ENCODE results near the gene KAZN.

KAZN gene

DNA sequence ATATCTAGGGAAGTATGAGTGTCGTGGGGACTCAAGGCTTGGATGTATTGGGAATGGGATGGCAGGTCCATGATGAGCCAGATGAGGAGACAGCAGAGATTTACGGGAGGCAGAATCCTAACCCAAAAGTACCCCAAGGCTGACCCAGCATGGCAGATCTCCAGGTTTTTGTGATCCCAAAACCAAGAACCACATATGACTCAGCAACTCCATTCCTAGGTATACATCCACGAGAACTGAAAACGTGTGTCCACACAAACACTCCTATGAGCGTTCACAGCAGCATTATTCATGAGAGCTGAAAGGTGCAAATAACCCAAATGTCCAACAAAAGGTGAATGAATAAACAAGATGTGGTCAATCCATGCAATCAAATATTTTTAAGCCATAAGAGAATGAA, 201.5 kb downstream of the KAZN start:
- DNase-seq (ENCODE audit: low spot score): no peak

DNA sequence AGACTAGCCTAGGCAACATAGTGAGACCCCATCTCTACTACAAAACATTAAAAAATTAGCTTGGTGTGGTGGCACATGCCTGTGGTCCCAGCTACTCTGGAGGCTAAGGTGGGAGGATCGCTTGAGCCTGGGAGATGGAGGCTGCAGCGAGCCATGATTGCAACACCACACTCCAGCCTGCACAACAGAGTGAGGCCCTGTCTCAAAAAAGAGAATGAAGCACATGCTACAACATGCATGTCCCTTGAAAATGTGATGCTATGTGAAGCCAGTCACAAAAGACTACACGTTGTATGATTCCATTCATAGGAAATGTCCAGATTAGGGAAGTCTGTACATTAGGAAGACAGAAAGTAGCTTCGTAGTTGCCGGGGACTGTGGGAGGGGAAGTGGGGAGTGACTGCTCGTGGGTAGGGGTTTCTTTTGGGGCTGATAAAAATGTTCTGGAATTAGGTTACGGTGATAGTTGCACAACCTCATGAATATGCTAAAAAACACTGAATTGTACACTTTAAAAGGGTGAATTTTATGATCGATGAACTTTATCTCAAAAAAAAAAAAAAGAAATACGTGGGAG, 202.1 kb downstream of the KAZN start:
- no peak for DNase-seq (ENCODE audit: low spot score)

GRCh38 chr1:14803002-14803789, 204.7 kb downstream of the KAZN start:
- DNase-seq (ENCODE audit: low spot score): no peak

GRCh38 chr1:14804626-14805025, 206.1 kb downstream of the KAZN start:
- no peak for DNase-seq (ENCODE audit: low spot score)

DNA sequence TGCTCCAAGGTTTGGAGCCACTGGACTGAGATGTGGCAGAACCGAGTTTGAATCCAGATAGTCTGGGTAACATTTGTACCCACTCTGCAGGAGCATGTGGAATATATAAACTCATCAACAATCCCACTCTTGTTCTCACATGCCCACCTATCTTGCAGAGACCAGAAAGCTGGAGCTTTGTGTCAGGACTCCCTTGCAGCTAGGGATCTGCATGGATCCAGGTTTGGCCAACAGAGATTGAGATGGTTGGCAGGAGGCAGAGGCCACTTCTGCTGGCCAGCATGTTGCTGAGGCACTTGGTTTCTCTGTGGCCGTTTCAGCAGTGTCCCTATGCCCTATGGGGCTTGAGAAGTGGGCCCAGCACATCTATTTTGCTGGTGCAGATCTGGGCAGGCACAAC, 208.3 kb downstream of the KAZN start:
- no peak for DNase-seq (ENCODE audit: low spot score)

- no peak for DNase-seq (ENCODE audit: low spot score)
Observed at GRCh38 chr1:14808768-14809167, 210.3 kb downstream of the KAZN start.

- no peak for DNase-seq (ENCODE audit: low spot score)
Observed at GRCh38 chr1:14809191-14809981, 210.9 kb downstream of the KAZN start.

- no peak for DNase-seq (ENCODE audit: low spot score)
Observed at GRCh38 chr1:14810595-14811361, 212.3 kb downstream of the KAZN start.

DNA sequence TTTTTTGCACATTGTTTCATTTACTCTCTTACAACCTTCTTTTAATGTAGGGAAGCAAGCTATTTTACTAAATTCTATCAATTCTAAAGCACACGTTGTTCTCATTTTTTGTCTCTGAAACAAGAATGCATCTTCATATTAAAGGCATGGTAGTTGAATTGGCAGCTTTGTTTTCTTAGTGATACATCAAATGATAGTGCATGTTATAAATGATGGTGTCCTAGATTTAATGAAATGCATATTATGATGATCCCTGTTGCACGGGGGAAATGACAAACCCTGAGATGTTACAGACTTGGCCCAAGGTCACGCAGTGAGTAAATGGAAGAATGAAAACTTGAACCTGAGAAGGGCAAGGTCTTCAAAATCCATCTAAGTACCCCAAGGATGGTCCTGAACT, 213.1 kb downstream of the KAZN start:
- no peak for DNase-seq (ENCODE audit: low spot score)

DNA sequence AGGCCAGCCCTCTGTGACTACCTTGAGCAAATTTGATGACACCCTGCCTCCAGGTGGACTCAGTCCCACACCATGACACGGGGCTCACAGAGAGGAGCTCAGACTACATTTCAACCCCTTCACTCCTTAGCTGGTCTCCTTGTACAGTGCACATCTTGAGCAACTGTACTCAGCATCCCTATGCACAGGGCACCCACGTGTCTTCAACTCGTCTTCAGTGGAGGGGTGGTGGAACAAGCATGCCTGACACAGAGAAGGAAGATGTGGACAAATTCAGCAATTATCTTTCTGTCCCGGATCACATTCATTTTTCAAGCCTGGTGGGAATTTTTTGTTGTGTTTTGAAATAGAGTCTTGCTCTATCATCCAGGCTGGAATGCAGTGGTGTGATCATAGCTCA, 213.7 kb downstream of the KAZN start:
- no peak for DNase-seq (ENCODE audit: low spot score)

DNA sequence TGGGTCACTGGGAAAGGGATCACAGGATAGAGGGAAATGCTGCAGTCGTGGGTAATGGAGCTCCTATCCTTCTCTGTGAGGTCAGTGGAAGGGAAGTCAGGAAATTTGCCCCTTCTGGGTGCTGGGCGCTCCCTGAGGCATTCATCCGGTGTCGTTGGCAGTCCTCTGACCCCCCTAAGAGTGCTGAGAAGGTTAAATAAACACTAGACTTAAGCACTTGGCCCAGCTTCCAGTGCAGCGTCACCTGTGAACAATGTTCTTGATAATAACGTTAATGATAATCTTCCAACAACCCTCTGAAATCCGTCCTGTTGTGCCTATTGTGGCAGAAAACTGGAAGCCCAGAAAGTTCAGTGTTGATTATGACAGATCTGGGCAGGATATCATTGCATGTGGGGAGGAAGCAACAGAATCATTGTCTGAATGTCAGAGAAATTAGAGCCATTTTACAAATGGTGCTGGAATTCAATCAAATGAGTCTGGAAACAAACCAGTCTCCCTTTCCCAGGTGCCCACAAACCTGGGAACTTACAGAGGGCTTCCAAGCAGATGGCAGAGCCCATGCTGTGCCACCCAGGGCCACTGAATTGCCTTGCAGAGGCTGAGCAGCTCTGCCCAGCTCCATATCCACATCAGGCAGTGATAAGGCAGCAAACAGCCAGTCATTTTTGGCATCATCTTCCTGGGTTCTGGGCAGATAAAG, 216.8 kb downstream of the KAZN start:
- DNase-seq (ENCODE audit: low spot score): no peak

- DNase-seq (ENCODE audit: low spot score): no peak
Observed at GRCh38 chr1:14817223-14818170, 219.0 kb downstream of the KAZN start.

DNA sequence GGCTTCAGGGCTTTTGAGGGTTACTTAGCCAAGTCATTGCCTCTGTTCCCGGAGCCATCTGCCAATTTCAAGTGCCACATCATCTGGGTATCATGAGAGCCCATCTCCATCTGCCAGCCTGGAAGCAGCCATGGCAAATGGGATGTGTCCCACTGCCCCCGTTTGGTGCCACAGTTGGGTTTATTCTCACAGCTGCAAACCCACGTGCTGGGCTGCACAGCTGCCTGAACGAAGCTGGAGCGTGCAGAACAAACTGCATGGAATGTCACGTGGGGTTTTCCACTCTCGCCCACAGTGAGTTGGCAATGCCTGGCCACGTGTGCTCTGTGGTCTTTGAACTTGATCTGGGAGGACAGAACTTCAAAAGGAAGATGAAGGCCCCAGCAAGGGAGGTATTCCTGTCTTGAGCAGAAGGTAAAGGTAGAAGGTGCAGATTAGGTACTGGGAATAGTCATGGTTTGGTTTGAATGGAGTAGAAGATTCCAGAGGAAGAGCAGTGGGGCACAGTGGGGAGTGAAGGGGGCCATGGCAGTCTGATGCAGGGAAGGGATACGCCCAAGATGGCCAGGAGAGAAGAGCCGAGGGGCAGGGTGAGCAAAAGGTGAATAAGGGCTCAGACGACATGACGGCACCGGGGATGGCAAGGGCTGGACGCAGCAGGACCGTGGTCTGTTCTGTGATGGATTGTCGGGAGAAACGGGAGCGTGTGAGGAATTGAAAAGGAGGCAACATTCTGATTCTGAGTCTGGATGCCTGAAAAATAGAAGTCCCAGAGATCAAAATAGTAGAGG, 222.0 kb downstream of the KAZN start:
- DNase-seq (ENCODE audit: low spot score): no peak

DNA sequence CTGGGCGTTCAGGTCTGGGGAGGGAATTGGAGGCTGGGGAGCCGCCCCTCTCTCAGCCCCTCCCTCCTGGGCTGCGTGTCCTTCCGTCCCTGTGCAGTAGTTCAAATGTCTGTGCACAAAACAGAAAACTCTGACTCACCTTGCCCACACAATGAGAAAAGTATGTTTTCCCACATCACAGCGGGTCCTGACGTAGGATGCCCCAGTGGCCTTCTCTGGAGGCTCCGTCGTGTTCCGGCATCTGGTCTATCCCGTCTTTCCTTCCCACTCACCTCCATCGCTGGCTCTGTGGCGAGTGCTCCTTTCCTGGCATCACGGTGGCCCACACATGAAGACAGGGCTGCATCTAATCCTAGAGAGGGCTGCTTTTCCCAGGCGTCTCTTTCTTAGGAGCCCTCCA, 224.0 kb downstream of the KAZN start:
- DNase-seq (ENCODE audit: low spot score): no peak

GRCh38 chr1:14822996-14823395, 224.5 kb downstream of the KAZN start:
- no peak for DNase-seq (ENCODE audit: low spot score)

- DNase-seq (ENCODE audit: low spot score): no peak
Observed at GRCh38 chr1:14824314-14824915, 225.9 kb downstream of the KAZN start.

- no peak for DNase-seq (ENCODE audit: low spot score)
Observed at GRCh38 chr1:14825396-14825795, 226.9 kb downstream of the KAZN start.

- DNase-seq (ENCODE audit: low spot score): no peak
Observed at GRCh38 chr1:14826172-14826636, 227.7 kb downstream of the KAZN start.

- DNase-seq (ENCODE audit: low spot score): no peak
Observed at GRCh38 chr1:14826731-14827326, 228.3 kb downstream of the KAZN start.
